Measurements from ENCODE around the gene SPAG9.

The SPAG9 gene

DNA sequence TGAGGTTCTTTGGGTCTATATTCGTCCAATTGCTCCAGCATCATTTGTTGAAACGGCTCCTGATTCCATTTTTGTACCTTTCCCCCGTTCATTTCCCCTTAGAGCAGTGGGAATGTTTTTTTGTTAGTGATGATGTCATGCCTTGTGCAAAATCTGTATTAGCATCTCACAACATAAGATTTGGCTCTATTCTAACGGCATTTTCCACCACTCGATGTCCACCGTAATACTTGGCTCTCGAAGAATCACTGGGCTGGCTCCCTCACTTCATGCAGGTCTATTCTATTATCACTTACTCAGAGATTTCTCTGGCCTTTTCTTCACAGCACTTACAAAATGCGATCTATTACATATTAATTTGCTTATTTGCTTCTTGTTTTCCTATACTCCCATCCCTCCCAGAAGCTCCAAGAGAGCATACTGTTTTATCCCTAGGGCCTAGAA, 32.1 kb upstream of the SPAG9 start:
- H3K4me3 ChIP-seq (replicated peaks; ENCODE audit: low read depth, low read length), result peak overlapping the region; percentile 98
- TF ChIP-seq, protein P1, sequence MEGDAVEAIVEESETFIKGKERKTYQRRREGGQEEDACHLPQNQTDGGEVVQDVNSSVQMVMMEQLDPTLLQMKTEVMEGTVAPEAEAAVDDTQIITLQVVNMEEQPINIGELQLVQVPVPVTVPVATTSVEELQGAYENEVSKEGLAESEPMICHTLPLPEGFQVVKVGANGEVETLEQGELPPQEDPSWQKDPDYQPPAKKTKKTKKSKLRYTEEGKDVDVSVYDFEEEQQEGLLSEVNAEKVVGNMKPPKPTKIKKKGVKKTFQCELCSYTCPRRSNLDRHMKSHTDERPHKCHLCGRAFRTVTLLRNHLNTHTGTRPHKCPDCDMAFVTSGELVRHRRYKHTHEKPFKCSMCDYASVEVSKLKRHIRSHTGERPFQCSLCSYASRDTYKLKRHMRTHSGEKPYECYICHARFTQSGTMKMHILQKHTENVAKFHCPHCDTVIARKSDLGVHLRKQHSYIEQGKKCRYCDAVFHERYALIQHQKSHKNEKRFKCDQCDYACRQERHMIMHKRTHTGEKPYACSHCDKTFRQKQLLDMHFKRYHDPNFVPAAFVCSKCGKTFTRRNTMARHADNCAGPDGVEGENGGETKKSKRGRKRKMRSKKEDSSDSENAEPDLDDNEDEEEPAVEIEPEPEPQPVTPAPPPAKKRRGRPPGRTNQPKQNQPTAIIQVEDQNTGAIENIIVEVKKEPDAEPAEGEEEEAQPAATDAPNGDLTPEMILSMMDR (IDR thresholded peaks at IDR 0.05; ENCODE audit: low read depth, low read length, missing control alignments), result no peak
- no peak for DNase-seq (ENCODE audit: extremely low read depth, low read depth)

DNA sequence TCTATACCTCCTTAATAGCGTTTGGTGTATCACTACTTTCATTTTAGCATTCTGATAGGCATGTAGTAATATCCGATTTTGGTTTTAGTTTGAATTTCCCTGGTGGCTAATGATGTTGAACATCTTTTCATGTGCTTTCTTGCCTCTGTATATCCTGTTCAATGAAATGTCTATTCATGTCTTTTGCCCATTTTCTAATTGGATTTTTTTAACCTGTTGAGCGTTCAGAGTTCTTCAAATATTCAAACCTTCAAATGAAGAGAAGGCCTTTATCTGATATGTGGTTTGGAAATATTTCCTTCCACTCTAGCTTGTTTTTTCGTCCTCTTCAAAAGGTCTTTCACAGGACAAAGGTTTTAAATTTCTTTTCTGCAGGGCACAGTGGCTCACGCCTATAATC, 30.3 kb upstream of the SPAG9 start:
- no peak for DNase-seq (ENCODE audit: extremely low read depth, low read depth)
- TF ChIP-seq, protein P1 (IDR thresholded peaks at IDR 0.05; ENCODE audit: low read depth, low read length, missing control alignments), result no peak
- no peak overlapping the region for H3K4me3 ChIP-seq (replicated peaks; ENCODE audit: low read depth, low read length)

DNA sequence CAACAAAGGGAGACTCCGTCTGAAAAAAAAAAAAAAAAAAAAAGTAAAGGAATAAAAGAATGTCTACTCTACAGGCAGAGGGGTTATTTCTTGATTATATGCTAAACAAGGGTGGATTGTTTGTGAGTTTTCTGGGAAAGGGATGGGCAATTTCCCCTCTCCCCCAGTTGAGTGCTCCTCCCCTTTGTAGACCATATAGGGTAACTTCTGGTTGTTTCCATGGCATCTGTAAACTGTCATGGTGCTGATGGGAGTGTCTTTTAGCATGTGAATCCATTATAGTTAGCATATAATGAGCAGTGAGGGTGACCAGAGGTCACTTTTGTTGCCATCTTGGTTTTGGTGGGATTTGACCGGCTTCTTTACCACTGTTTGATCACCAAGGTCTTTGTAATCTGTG, 28.5 kb upstream of the SPAG9 start:
- DNase-seq (ENCODE audit: extremely low read depth, low read depth), result no peak
- no peak overlapping the region for H3K4me3 ChIP-seq (replicated peaks; ENCODE audit: low read depth, low read length)
- TF ChIP-seq, protein P1 (IDR thresholded peaks at IDR 0.05; ENCODE audit: low read depth, low read length, missing control alignments), result no peak

DNA sequence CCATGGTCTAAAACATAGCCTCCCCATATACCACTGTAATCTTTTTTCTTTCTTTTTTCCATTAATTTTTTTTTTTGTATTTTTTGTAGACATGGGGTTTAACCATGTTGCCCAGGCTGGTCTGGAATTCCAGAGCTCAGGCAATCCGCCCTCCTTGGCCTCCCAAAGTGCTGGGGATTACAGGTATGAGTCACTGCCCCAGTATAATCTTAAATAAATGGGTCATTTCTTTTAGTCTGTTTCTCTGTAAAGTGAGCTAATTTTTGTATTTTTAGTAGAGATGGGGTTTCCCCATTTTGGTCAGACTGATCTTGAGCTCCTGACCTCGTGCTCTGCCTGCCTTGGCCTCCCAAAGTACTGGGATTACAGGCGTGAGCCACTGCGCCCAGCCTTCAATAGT, 27.0 kb upstream of the SPAG9 start:
- no peak overlapping the region for H3K4me3 ChIP-seq (replicated peaks; ENCODE audit: low read depth, low read length)
- no peak for DNase-seq (ENCODE audit: extremely low read depth, low read depth)
- TF ChIP-seq, protein P1 (IDR thresholded peaks at IDR 0.05; ENCODE audit: low read depth, low read length, missing control alignments), result no peak

DNA sequence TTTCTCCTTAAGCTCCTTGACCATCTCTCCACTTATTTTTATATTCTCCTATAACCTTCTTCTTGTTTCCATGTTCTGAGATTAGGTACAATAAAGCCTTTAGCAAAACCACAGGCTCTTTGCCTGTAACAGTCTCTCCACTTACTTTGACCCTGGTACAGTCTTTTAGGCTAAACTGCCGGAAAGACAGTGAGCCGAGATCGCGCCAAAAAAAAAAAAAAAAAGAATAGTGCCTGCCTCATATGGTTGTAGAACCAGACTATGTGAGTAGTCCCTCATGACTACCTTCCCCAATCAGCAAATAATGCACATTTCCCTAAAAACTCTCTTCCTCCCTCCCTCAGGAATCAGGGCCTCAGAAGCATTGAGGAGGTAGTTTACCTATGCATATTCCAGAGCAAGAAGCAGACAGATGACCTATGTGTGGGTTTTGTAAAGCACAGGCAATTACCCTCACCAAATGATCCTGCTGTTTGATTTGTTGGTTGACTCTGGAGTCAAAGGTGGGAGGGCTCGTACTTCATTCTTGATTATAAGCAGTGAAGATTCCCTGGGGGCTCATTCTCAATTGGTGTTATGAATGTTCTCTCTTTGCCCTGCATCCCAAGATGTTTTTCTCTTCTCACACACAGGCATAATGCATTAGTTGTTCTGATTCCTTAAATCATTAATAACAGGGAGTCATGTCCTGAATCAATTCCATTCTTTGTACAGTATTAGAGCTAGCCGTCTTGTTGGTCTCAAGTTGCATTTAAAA, 23.8 kb upstream of the SPAG9 start:
- no peak for DNase-seq (ENCODE audit: extremely low read depth, low read depth)
- H3K4me3 ChIP-seq (replicated peaks; ENCODE audit: low read depth, low read length), result no peak overlapping the region
- TF ChIP-seq, protein P1 (IDR thresholded peaks at IDR 0.05; ENCODE audit: low read depth, low read length, missing control alignments), result no peak

DNA sequence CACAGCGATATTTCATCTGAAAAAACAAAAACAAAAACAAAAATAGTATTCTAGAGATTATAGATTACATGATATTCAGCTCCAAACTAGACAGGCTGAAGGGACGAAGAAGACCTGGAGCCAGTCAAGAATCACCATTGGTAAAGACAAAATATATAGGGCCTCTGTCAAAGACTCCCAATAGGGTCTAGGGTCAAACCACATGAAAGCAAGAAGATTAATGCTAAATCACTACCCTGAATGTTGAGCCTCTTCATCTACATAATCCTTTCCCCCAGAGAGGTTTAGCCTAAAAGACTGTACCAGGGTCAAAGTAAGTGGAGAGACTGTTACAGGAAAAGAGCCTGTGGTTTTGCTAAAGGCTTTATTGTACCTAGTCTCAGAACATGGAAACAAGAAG, 21.9 kb upstream of the SPAG9 start:
- TF ChIP-seq, protein P1 (IDR thresholded peaks at IDR 0.05; ENCODE audit: low read depth, low read length, missing control alignments), result no peak
- no peak for DNase-seq (ENCODE audit: extremely low read depth, low read depth)
- H3K4me3 ChIP-seq (replicated peaks; ENCODE audit: low read depth, low read length), result no peak overlapping the region

DNA sequence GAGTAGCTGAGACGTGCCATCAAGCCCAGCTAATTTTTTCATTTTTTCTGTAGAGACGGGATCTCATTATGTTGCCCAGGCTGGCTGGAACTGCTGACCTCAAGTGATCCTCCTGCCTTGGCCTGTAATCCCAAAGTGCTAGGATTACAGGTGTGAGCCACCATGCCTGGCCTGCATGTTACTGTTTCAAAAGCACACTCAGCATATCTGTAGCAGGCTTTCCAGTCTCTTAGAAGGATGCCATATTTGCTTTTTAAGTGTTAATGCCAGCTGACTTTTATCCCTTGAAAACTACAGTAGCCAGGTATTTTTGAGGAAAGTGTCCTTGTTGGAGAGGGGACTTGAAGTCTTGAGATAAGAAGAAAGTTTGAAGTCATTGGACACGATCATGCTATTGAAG, 15.3 kb upstream of the SPAG9 start:
- TF ChIP-seq, protein P1 (IDR thresholded peaks at IDR 0.05; ENCODE audit: low read depth, low read length, missing control alignments), result no peak
- H3K4me3 ChIP-seq (replicated peaks; ENCODE audit: low read depth, low read length), result no peak overlapping the region
- DNase-seq (ENCODE audit: extremely low read depth, low read depth), result no peak

All from HFF-Myc (cell line).